Rectal smooth muscle tissue (tissue), 1 donor: ENCODE measurements around the gene PCDHB4.
A peak's percentile ranks its signal among the peaks of the same experiment; 100 is the strongest.
"Not testable (repeated sequence)": the region's sequence is repeated elsewhere in the genome, so short reads cannot be mapped to it uniquely, and the experiment has no call there.

ENCODE experiments used
- H3K27ac ChIP-seq: one replicate; pipeline ENCODE4 v1.7.0; 2013; ENCODE audit warnings: low read depth, low read length, inconsistent platforms
- H3K27me3 ChIP-seq: one replicate; pipeline ENCODE4 v1.7.0; 2013; ENCODE audit warnings: low read length; ENCODE audit not compliant: control insufficient read depth, insufficient read depth
- H3K36me3 ChIP-seq: one replicate; pipeline ENCODE4 v1.7.0; 2013; ENCODE audit warnings: low read length; ENCODE audit not compliant: control insufficient read depth, insufficient read depth
- H3K4me1 ChIP-seq: one replicate; pipeline ENCODE4 v1.7.0; 2013; ENCODE audit warnings: low read length; ENCODE audit not compliant: control insufficient read depth, insufficient read depth
- H3K4me3 ChIP-seq: one replicate; pipeline ENCODE4 v1.7.0; 2013; ENCODE audit warnings: low read length
- H3K9ac ChIP-seq: one replicate; pipeline ENCODE4 v1.7.0; 2013; ENCODE audit warnings: low read length

The PCDHB4 gene

DNA sequence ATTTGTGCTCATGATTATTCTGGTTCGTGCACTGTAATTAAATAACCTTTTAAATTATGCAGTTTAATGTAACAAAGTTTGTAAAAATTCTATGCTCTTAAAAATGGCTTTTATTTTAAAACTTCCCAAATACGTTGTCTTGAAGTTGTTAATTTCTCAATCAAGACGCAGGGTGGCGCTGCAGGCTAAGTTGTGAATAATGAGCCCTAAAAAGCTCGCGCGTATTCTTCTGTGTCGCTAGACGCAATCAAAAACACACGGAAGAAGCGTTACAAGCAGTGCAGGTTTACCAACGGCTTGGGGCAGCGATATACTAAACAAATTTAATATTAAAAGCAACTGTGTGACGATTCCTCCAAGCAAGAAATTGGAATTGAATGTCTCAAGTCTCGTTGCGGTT is at the start of gene PCDHB4:
PCDHB4 (plus strand) TSS at position 256 of the 400 bp plus-strand sequence. CDS start 181 bp downstream, outside the sequence.
- Histone ChIP-seq H3K27ac (no peak within 1 kb of the TSS), H3K36me3 (no peaks in the 10 kb centered on the region), H3K27me3 (no peaks in the 10 kb centered on the region), H3K4me1 (no peaks in the 10 kb centered on the region), H3K4me3 (peak within 1 kb of the TSS; percentile 35), H3K9ac (no peak within 1 kb of the TSS)

DNA sequence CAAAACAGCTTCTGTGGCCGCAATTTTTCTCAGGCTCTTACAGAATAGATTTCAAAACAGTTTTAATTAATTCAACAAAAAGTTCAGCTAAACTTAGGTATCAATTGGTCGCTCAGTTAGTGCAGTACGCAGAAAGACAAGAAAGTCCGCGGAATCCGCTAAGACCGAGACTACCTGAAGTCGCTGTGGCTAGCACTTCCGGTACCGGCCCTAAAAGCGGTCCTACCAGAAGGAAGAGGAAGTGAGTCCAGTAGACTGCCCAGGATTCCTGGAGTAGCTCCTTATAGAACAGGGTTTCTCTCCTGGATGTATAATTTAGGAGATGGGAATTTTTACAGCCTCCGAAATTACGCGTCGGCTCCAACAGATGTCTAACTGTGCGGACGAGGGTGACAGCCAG is 43.8 kb upstream of the PCDHB4 start:
- H3K4me3 ChIP-seq, result no peak overlapping the region

DNA sequence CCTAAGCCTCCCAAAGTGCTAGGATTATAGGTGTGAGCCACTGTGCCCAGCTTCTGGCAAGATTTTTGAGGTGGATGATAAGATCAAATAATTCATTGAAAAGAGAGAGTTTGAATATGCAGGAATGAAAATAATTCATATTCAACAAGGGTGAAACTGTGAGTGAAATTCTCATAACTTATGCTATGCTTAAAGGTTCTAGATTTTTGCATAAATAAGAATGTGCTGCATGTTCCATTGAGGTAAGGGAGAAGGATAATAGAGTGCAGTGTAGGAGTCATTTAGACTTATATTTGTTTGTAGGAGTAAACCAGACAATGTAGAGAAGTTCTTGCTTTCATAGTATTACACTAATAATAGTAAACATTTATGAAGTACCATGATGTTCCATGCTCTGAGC is 39.4 kb upstream of the PCDHB4 start:
- H3K36me3 ChIP-seq, result no peaks in the 10 kb centered on the region
- no peak overlapping the region for H3K4me3 ChIP-seq
- no peak overlapping the region for H3K9ac ChIP-seq
- H3K4me1 ChIP-seq, result no peaks in the 10 kb centered on the region
- H3K27me3 ChIP-seq, result no peaks in the 10 kb centered on the region
- H3K27ac ChIP-seq, result no peak overlapping the region

More for the DNA sequence above, 43.8 kb upstream of the PCDHB4 start:
- no peak overlapping the region for H3K9ac ChIP-seq
- H3K27ac ChIP-seq, result no peak overlapping the region
- no peaks in the 10 kb centered on the region for H3K36me3 ChIP-seq
- no peaks in the 10 kb centered on the region for H3K27me3 ChIP-seq
- H3K4me1 ChIP-seq, result no peaks in the 10 kb centered on the region

DNA sequence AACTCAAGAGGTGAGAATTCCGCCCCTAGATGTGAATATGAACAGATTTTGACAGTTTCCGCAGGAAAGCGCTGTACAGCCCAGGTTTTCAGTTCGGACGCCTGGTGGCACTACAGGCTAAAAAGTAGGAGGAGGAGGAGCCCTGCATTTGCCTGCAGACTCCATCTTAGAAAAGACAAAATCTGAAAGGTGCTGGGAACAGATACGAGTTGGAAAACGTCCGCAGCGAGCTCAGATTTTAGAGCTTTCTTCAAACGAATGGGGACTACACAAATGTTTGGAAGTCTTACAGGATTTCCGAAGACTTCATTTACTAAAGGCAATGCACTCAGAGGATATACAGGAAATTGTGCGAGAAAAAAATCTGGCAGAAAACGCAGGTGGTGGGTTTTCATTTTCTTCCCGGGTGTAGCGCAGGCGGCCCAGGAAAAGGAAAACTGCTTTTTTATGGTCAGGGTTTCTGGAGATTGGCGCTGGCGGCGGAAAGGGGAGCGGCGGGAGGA is 37.1 kb upstream of the PCDHB4 start:
- H3K27ac ChIP-seq, result peak overlapping the region; percentile 52
- H3K27me3 ChIP-seq, result no peaks in the 10 kb centered on the region
- H3K36me3 ChIP-seq, result no peaks in the 10 kb centered on the region
- H3K9ac ChIP-seq, result no peak overlapping the region
- H3K4me3 ChIP-seq, result peak overlapping the region; percentile 62
- H3K4me1 ChIP-seq, result no peaks in the 10 kb centered on the region

DNA sequence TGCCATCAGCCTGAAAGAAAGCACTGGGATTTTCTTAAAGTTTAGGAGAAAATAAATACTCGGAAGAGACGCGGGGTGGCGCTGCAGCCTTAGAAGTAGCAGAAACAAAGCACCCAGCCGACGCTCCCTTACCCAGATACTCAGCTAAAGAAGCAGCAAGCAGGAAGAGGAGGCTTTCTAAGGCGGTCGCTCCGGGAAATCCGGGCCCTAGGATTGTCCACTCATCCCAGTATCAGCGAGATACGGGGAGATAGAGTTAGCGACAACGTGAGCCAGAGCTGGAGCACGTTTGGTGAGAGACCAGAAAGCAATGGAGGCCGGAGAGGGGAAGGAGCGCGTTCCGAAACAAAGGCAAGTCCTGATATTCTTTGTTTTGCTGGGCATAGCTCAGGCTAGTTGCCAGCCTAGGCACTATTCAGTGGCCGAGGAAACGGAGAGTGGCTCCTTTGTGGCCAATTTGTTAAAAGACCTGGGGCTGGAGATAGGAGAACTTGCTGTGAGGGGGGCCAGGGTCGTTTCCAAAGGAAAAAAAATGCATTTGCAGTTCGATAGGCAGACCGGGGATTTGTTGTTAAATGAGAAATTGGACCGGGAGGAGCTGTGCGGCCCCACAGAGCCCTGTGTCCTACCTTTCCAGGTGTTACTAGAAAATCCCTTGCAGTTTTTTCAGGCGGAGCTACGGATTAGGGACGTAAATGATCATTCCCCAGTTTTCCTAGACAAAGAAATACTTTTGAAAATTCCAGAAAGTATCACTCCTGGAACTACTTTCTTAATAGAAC is 26.9 kb upstream of the PCDHB4 start, which contains the start of gene PCDHB2:
PCDHB2 (plus strand) TSS at position 135 of the 782 bp plus-strand sequence; CDS start at position 311, 176 bp downstream.
- Histone ChIP-seq H3K9ac (no peak within 1 kb of the TSS), H3K4me3 (peak within 1 kb of the TSS; percentile 33), H3K4me1 (no peaks in the 10 kb centered on the region), H3K36me3 (no peaks in the 10 kb centered on the region), H3K27ac (no peak within 1 kb of the TSS), H3K27me3 (no peaks in the 10 kb centered on the region)

DNA sequence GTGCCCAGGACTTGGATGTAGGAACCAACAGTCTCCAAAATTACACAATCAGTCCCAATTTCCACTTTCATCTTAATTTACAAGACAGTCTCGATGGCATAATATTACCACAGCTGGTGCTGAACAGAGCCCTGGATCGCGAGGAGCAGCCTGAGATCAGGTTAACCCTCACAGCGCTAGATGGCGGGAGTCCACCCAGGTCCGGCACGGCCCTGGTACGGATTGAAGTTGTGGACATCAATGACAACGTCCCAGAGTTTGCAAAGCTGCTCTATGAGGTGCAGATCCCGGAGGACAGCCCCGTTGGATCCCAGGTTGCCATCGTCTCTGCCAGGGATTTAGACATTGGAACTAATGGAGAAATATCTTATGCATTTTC is 26.4 kb upstream of the PCDHB4 start:
- Histone ChIP-seq H3K9ac (no peak overlapping the region), H3K36me3 (no peaks in the 10 kb centered on the region), H3K4me3 (peak overlapping the region; percentile 33)

DNA sequence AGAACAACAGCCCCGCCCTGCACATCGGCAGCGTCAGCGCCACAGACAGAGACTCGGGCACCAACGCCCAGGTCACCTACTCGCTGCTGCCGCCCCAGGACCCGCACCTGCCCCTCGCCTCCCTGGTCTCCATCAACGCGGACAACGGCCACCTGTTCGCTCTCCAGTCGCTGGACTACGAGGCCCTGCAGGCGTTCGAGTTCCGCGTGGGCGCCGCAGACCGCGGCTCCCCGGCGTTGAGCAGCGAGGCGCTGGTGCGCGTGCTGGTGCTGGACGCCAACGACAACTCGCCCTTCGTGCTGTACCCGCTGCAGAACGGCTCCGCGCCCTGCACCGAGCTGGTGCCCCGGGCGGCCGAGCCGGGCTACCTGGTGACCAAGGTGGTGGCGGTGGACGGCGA is 25.4 kb upstream of the PCDHB4 start:
- not testable (repeated sequence) for H3K9ac ChIP-seq, H3K27me3 ChIP-seq, H3K4me3 ChIP-seq, H3K27ac ChIP-seq, H3K4me1 ChIP-seq, H3K36me3 ChIP-seq

More for the DNA sequence above, 26.4 kb upstream of the PCDHB4 start:
- Histone ChIP-seq H3K4me1 (no peaks in the 10 kb centered on the region), H3K27ac (no peak overlapping the region), H3K27me3 (no peaks in the 10 kb centered on the region)

DNA sequence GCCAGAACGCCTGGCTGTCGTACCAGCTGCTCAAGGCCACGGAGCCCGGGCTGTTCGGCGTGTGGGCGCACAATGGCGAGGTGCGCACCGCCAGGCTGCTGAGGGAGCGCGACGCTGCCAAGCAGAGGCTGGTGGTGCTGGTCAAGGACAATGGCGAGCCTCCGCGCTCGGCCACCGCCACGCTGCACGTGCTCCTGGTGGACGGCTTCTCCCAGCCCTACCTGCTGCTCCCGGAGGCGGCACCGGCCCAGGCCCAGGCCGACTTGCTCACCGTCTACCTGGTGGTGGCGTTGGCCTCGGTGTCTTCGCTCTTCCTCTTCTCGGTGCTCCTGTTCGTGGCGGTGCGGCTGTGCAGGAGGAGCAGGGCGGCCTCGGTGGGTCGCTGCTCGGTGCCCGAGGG is 25.0 kb upstream of the PCDHB4 start:
- not testable (repeated sequence) for H3K27me3 ChIP-seq, H3K9ac ChIP-seq, H3K27ac ChIP-seq, H3K4me1 ChIP-seq, H3K4me3 ChIP-seq, H3K36me3 ChIP-seq

DNA sequence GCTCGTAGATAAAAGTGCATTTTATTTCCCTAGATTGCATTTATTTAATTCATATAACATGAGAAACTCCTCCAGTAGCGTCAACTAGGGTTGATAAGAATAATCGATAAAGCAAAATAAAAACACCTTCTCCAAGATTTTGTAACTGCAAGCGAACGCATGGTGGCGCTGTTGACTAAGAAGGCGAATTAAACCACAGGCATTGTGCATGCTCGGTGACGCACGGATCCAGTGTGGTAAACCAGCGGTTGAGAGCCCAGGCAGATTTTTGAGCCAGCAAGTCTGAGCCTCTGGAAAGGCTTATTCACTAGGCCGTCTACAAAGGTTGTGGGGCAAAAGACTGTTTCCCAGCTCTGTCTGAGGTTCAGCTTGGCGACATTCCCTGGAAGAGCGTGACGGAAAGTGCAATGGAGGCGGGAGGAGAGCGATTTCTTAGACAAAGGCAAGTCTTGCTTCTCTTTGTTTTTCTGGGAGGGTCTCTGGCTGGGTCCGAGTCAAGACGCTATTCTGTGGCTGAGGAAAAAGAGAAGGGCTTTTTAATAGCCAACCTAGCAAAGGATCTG is 21.3 kb upstream of the PCDHB4 start, which contains the start of gene PCDHB3:
PCDHB3 (plus strand) TSS at position 231 of the 563 bp plus-strand sequence; CDS start at position 408, 177 bp downstream.
- H3K27ac ChIP-seq, result no peak within 1 kb of the TSS
- H3K4me3 ChIP-seq, result peak within 1 kb of the TSS; percentile 25
- no peaks in the 10 kb centered on the region for H3K36me3 ChIP-seq
- H3K4me1 ChIP-seq, result no peaks in the 10 kb centered on the region
- no peaks in the 10 kb centered on the region for H3K27me3 ChIP-seq
- H3K9ac ChIP-seq, result no peak within 1 kb of the TSS

DNA sequence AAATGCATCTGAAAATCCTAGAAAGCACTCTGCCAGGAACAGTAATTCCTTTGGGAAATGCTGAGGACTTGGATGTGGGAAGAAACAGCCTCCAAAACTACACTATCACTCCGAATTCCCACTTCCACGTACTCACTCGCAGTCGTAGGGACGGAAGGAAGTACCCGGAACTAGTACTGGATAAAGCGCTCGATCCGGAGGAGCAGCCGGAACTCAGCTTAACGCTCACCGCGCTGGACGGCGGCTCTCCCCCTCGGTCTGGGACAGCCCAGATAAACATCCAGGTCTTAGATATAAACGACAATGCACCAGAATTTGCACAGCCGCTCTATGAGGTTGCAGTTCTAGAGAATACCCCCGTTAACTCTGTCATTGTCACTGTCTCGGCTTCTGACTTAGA is 20.6 kb upstream of the PCDHB4 start:
- no peaks in the 10 kb centered on the region for H3K36me3 ChIP-seq
- no peak overlapping the region for H3K9ac ChIP-seq
- H3K27ac ChIP-seq, result no peak overlapping the region
- H3K27me3 ChIP-seq, result no peaks in the 10 kb centered on the region
- peak overlapping the region; percentile 25 for H3K4me3 ChIP-seq
- H3K4me1 ChIP-seq, result no peaks in the 10 kb centered on the region

DNA sequence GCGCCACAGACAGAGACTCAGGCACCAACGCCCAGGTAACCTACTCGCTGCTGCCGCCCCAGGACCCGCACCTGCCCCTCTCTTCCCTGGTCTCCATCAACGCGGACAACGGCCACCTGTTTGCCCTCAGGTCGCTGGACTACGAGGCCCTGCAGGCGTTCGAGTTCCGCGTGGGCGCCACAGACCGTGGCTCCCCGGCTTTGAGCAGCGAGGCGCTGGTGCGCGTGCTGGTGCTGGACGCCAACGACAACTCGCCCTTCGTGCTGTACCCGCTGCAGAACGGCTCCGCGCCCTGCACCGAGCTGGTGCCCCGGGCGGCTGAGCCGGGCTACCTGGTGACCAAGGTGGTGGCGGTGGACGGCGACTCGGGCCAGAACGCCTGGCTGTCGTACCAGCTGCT is 19.5 kb upstream of the PCDHB4 start:
- not testable (repeated sequence) for H3K4me1 ChIP-seq, H3K9ac ChIP-seq, H3K27ac ChIP-seq, H3K4me3 ChIP-seq, H3K27me3 ChIP-seq, H3K36me3 ChIP-seq

DNA sequence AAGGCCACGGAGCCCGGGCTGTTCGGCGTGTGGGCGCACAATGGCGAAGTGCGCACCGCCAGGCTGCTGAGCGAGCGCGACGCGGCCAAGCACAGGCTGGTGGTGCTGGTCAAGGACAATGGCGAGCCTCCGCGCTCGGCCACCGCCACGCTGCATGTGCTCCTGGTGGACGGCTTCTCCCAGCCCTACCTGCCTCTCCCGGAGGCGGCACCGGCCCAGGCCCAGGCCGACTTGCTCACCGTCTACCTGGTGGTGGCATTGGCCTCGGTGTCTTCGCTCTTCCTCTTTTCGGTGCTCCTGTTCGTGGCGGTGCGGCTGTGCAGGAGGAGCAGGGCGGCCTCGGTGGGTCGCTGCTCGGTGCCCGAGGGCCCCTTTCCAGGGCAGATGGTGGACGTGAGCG is 19.1 kb upstream of the PCDHB4 start:
- H3K9ac ChIP-seq, H3K4me3 ChIP-seq, H3K4me1 ChIP-seq, H3K36me3 ChIP-seq, H3K27ac ChIP-seq, H3K27me3 ChIP-seq: not testable (repeated sequence)

DNA sequence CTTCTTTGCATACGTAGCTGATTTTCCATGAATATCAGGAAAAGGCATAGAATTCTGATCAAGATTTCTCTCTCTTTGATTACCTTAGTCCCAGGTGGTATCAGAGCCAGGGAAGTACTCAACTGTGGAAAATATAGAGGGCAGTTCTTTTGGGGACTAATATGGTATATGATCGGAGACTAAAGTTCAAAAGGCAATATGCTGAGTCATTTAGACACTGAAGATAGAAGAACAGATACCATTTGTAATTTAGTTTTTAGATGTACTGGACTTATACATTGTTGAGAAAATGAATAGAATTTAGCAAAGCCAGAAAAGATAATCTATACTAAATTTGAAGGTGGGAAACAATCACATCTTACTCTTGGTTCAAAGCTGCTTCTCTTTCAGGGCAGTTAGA is 16.3 kb upstream of the PCDHB4 start:
- no peaks in the 10 kb centered on the region for H3K36me3 ChIP-seq
- H3K9ac ChIP-seq, result no peak overlapping the region
- H3K4me3 ChIP-seq, result no peak overlapping the region
- H3K4me1 ChIP-seq, result no peaks in the 10 kb centered on the region
- H3K27ac ChIP-seq, result no peak overlapping the region
- H3K27me3 ChIP-seq, result no peaks in the 10 kb centered on the region
